HEK293T (cell line): Measurements from ENCODE around the gene KCNQ1.

Source experiments
- CTCF ChIA-PET: fragments of 350-600 bp; formaldehyde crosslinking; extraction: SDS; loops from one replicate; lab custom pipeline; 2021; ENCODE audit warnings: antibody characterized with exemption, inconsistent platforms; lab: Yijun Ruan, JAX
- POLR2A ChIA-PET: fragments of 350-600 bp; formaldehyde crosslinking; extraction: SDS; loops from one replicate; lab custom pipeline; 2020; ENCODE audit warnings: antibody characterized with exemption, inconsistent platforms; lab: Yijun Ruan, JAX
- DNase-seq: peaks from one replicate; pipeline ENCODE4 v3.0.0; 2012; ENCODE audit warnings: mixed read lengths; ENCODE audit errors: extremely low spot score
- ARNT ChIP-seq: fragments of 450-650 bp; IDR thresholded peaks from 2 replicates; pipeline ENCODE4 v1.6.1; 2017; ENCODE audit warnings: mild to moderate bottlenecking
- BHLHE40 ChIP-seq: fragments of 450-650 bp; IDR thresholded peaks from 2 replicates; pipeline ENCODE4 v1.6.1; 2016; ENCODE audit warnings: mild to moderate bottlenecking, moderate library complexity, borderline replicate concordance
- CTBP1 ChIP-seq: fragments of 450-650 bp; IDR thresholded peaks from 2 replicates; pipeline ENCODE4 v1.6.1; 2016; ENCODE audit warnings: borderline replicate concordance
- ELF4 ChIP-seq: fragments of 450-650 bp; IDR thresholded peaks from 2 replicates; pipeline ENCODE4 v1.6.1; 2017; ENCODE audit warnings: antibody characterized with exemption
- FOXA1 ChIP-seq: fragments of 450-650 bp; IDR thresholded peaks from 2 replicates; pipeline ENCODE4 v1.6.1; 2016; ENCODE audit warnings: mild to moderate bottlenecking
- FOXK2 ChIP-seq: fragments of 450-650 bp; IDR thresholded peaks from 2 replicates; pipeline ENCODE4 v1.6.1; 2016; ENCODE audit warnings: mild to moderate bottlenecking
- FOXM1 ChIP-seq: fragments of 450-650 bp; IDR thresholded peaks from 2 replicates; pipeline ENCODE4 v1.6.1; 2017; ENCODE audit warnings: mild to moderate bottlenecking, borderline replicate concordance
- HDGF ChIP-seq: fragments of 450-650 bp; IDR thresholded peaks from 2 replicates; pipeline ENCODE4 v1.6.1; 2017; ENCODE audit warnings: antibody characterized with exemption, borderline replicate concordance
- L3MBTL2 ChIP-seq: fragments of 450-650 bp; conservative IDR thresholded peaks from 2 replicates; pipeline ENCODE4 v1.6.1; 2016; ENCODE audit warnings: mild to moderate bottlenecking
- LEF1 ChIP-seq: fragments of 450-650 bp; IDR thresholded peaks from 2 replicates; pipeline ENCODE4 v1.6.1; 2017; ENCODE audit warnings: mild to moderate bottlenecking, borderline replicate concordance
- NFRKB ChIP-seq: fragments of 450-650 bp; IDR thresholded peaks from 2 replicates; pipeline ENCODE4 v1.6.1; 2016; ENCODE audit warnings: mild to moderate bottlenecking, moderate library complexity
- SP1 ChIP-seq: fragments of 450-650 bp; IDR thresholded peaks from 2 replicates; pipeline ENCODE4 v1.6.1; 2017
- SUZ12 ChIP-seq: fragments of 450-650 bp; IDR thresholded peaks from 2 replicates; pipeline ENCODE4 v1.6.1; 2016; ENCODE audit warnings: mild to moderate bottlenecking
- TARDBP ChIP-seq: fragments of 450-650 bp; IDR thresholded peaks from 2 replicates; pipeline ENCODE4 v1.6.1; 2016
- ZNF384 ChIP-seq: fragments of 450-650 bp; IDR thresholded peaks from 2 replicates; pipeline ENCODE4 v1.6.1; 2016
- TF ChIP-seq, protein P1 (sequence below): fragments of 450-650 bp; IDR thresholded peaks from 2 replicates; pipeline ENCODE4 v1.6.1; 2016

Gene KCNQ1

DNA sequence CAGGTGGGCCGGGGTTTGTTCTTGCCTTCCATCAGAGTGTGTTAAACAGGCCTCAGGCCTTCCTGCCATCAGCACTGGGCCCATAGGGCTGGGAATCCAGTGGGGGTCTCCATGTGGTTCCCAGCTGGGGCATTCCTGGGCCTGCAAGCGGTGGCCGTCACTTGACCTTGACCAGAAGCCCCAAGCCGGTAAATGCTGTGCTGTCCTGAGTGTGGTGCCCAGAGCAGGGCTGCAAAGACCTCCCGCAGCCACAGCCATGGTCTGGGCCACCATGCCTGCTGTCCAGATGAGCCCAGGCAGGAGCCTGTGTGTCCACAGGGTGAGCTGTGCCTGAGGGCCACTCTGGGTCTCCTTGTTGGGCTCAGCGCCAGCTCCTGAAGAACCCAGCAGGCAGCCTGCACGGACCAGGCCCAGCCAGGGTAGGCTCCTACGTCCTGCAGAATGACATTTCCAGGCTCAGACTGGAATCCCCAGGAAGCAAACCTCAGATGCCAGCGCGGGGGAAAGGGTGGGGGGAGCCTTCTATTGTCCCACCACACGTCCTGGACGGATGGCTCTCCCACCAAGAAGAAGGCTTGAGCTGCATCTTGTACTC lies 137.6 kb downstream of the KCNQ1 start:
- ChIA-PET POLR2A (no interaction called here), CTCF (no interaction called here)
- TF ChIP-seq SP1 = no peak
- DNase-seq = no peak

DNA sequence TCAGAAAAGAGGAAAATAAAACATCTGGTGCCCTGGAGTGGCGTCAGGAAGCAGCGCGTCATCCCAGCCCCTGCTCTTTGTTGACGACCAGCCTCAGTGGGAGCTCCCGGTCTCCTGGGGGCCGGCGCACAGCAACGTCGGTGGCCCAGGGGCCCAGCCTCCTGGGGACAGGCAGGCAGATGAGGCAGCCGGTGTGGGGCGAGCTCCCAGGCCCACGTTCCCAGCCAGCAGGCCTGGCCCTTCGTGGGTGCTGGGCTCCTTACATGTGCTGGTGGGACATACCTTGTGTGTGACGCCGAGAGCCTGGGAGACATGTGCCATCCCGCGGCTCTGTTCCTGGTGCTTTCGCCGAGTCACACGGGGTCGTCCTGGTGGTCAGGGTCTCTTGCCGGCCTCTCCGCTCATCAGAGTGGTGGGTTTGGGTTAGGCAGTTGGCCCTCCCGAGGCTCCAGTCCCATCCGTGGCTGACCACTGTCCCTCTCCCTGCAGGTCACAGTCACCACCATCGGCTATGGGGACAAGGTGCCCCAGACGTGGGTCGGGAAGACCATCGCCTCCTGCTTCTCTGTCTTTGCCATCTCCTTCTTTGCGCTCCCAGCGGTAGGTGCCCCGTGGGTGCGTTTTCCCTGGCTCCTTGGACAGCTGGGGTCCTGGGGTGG lies 138.3 kb downstream of the KCNQ1 start:
- CTCF ChIA-PET = no interaction called here
- DNase-seq = no peak
- no peak for TF ChIP-seq ELF4
- no peak for TF ChIP-seq ZNF384
- TF ChIP-seq FOXA1 = no peak
- TF ChIP-seq FOXM1 = no peak
- no peak for TF ChIP-seq L3MBTL2
- TF ChIP-seq, protein P1, sequence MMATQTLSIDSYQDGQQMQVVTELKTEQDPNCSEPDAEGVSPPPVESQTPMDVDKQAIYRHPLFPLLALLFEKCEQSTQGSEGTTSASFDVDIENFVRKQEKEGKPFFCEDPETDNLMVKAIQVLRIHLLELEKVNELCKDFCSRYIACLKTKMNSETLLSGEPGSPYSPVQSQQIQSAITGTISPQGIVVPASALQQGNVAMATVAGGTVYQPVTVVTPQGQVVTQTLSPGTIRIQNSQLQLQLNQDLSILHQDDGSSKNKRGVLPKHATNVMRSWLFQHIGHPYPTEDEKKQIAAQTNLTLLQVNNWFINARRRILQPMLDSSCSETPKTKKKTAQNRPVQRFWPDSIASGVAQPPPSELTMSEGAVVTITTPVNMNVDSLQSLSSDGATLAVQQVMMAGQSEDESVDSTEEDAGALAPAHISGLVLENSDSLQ = no peak
- TF ChIP-seq HDGF = no peak
- no peak for TF ChIP-seq TARDBP
- no peak for TF ChIP-seq NFRKB
- TF ChIP-seq SP1 = no peak
- TF ChIP-seq LEF1 = no peak
- TF ChIP-seq BHLHE40 = no peak
- no peak for TF ChIP-seq SUZ12
- TF ChIP-seq FOXK2 = no peak
- TF ChIP-seq CTBP1 = no peak
- no peak for TF ChIP-seq ARNT
- POLR2A ChIA-PET = no interaction called here

DNA sequence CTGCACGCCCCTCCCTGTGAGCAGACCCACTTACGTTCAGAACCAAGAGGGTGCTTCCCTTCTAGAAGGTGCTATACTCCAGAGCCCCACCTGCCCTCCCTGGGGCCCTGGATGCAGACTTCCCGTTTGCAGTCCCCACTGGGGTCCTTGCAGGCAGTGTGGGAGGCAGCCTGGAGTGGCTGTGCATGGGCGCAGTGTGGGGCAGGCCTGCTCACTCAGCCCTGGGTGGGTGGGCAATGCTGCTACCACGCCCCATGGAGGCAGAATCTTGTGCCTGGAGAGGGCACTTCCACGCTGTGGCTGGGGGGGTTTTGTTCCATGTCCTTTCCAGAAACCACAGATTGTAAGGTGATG lies 138.8 kb downstream of the KCNQ1 start:
- TF ChIP-seq HDGF = no peak
- TF ChIP-seq FOXA1 = no peak
- no peak for TF ChIP-seq FOXM1
- TF ChIP-seq BHLHE40 = no peak
- no peak for TF ChIP-seq SP1
- no peak for TF ChIP-seq CTBP1
- TF ChIP-seq ARNT = no peak
- no peak for TF ChIP-seq L3MBTL2
- no peak for DNase-seq
- ChIA-PET POLR2A (no interaction called here), CTCF (no interaction called here)

DNA sequence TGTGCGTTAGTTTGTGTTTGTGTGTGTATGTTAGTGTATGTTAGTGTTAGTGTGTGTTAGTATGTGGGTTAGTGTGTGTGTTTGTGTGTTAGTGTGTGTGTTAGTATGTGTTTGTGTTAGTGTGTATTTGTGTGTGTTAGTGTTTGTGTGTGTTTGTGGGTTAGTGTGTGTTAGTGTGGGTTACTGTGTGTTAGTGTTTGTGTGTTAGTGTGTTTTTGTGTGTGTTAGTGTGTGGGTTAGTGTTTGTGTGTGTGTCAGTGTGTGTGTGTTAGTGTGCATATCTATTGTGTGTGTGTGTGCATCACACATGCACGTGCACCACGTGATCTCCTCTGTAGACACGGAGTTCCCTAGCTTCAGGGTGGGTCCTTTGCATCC lies 139.6 kb downstream of the KCNQ1 start:
- TF ChIP-seq BHLHE40 (no peak), TARDBP (0 out of 2 replicates have a peak, but pooled peaks have one; percentile 17)
- POLR2A ChIA-PET = no interaction called here

DNA sequence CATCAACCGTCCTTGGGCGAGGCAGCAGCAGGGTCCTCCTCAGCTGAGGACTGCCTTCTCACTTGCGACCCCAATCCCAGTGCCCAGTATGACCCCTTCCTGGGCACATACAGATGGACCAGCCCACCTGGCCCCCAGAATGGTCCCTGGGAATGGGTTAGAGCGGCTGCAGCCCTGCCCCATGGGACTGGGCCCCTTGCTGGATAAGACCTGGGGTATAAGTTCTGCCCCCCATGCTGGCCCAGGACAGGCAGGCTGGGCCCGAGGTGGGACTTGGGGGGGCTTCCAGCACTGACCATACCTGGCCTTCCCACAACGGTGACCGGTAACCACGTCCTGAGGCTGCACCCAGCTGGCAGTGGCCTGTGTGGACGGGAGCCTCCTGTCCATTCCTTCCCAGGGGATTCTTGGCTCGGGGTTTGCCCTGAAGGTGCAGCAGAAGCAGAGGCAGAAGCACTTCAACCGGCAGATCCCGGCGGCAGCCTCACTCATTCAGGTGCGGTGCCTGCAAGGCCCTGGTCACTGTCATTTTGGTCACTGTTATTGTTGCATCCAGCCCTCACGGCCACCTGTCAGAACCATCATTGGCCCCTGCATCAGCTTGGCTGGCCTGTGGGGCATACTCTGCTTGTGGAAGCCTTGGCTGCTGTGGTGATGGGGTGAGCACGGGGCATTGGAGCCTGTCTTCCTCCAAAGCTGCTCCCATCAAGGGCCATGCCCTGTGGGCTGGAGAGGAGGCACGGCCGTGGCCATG lies 140.2 kb downstream of the KCNQ1 start:
- DNase-seq = no peak
- ChIA-PET CTCF (no interaction called here), POLR2A (no interaction called here)
- TF ChIP-seq CTBP1 (no peak), BHLHE40 (no peak), TARDBP (no peak), L3MBTL2 (no peak), SUZ12 (no peak), SP1 (no peak), LEF1 (no peak), ZNF384 (no peak), FOXM1 (no peak), ARNT (no peak), NFRKB (no peak), FOXK2 (no peak), FOXA1 (no peak), HDGF (no peak)
- TF ChIP-seq, protein P1 = no peak

More for the DNA sequence above, 139.6 kb downstream of the KCNQ1 start:
- DNase-seq = no peak
- CTCF ChIA-PET = no interaction called here

DNA sequence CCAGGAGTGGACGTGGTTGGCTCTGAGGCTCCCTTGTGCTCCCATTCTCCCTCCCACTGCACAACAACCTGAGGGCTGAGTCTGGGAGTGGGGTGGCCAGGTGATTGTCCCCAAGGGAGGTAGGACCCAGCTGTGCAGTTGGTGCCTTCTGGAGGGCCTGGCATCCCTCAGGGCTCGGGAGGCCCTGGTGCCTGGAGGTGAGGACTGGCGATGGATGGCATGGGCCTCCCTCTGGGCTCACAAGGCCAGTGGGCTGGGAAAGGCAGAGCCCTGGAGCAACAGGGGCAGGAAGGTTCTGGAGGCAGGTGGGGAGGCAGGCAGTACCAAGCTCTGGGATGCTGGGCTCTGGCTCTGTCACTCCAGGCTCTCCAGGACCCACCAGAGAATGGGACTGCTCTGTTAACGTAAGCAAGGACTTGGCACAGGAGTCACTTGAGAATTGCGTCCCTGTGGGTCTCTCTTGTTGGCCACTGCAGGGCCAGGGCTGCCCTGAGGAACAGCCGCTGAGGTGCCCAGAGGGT lies 140.8 kb downstream of the KCNQ1 start:
- POLR2A ChIA-PET = no interaction called here
- TF ChIP-seq FOXM1 (no peak), TARDBP (no peak), BHLHE40 (no peak), FOXK2 (no peak), L3MBTL2 (no peak), SUZ12 (no peak), CTBP1 (no peak), LEF1 (no peak), SP1 (no peak), ARNT (no peak), ELF4 (no peak), HDGF (no peak), ZNF384 (no peak), FOXA1 (no peak), NFRKB (no peak)
- TF ChIP-seq, protein P1 = no peak
- CTCF ChIA-PET = no interaction called here
- no peak for DNase-seq
